Activated CD4-positive, alpha-beta memory T cell treated with anti-CD3 and anti-CD28 coated beads, Interleukin-2, amount 10 ng/mL, durations not matched to agents 7 days and 5 days (primary cell): ENCODE measurements around the gene ATP7B. TPM values are rescaled to one million over a fixed set of nuclear protein-coding genes. Genes with fewer than 3 reads are reported as not detected.

Source experiments
- total RNA-seq, 2 experiments: library from RNA; stranded (reverse); gene quantifications; one replicate each; pipeline ENCODE4 v1.2.3, GENCODE V29; 2021

ATP7B gene
- total RNA-seq, 2 experiments from 2014 or later, result 0.78 to 0.88 TPM

Other genes with a start within 250 kb of the ATP7B start
- 1 to 10 TPM; 5.0 to 6.4 TPM for gene DHRS12, start 207.3 kb downstream of the ATP7B start, total RNA-seq
- under 1 TPM; 0.15 to 0.28 TPM for gene TMEM272, start 166.3 kb downstream of the ATP7B start, total RNA-seq
- not detected for gene CCDC70, start 149.5 kb downstream of the ATP7B start, total RNA-seq
- gene ALG11, start 948 bp upstream of the ATP7B start, total RNA-seq, result 10 to 100 TPM; 24.0 to 28.9 TPM
- gene UTP14C, start 13.2 kb upstream of the ATP7B start, total RNA-seq, result 1 to 10 TPM; 9.4 to 10.0 TPM
- gene NEK5, start 117.6 kb upstream of the ATP7B start, total RNA-seq, result not detected
- 10 to 100 TPM in 1 of 2 experiments, 1 to 10 TPM in 1; 8.1 to 12.9 TPM for gene NEK3, start 148.1 kb upstream of the ATP7B start, total RNA-seq